Body of pancreas (tissue), 4 donors: ENCODE measurements around the gene ZDHHC20.

ENCODE experiments used
- POLR2A ChIP-seq, 3 donors: fragments of 450-650 bp; IDR thresholded peaks; one replicate each; pipeline ENCODE4 v1.6.1; 2016; ENCODE audit warnings: antibody characterized with exemption in 3 of 3, mild to moderate bottlenecking in 2 of 3
- TF ChIP-seq, protein P1 (sequence below), 7 experiments: fragments of 450-650 bp in 4 of 7; fragments of 200-600 bp in 3 of 7; sonication (generic) in 3 of 7; IDR thresholded peaks; one replicate each; pipeline ENCODE4 v1.5.1; 2016 to 2019; ENCODE audit warnings: antibody characterized with exemption in 7 of 7

DNA sequence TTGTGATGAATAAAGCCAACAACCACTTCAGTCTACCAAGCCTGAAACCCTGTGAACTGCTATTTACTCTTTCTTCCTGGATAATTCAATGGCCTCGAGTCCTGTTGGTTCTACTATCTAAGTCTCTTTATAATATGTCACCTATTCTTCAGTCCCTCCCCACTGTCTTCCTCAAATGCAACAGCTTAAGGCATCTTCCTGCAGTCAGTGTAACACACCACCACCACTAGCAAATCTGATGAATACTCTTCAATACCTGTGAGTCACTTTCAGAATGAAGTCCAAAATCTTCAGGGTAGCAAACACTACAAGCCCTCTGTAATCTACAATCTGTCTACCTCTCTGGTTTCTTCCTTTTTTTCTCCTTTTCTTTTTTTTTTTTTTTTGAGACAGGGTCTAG lies 32.9 kb downstream of the ZDHHC20 start:
- TF ChIP-seq, protein P1, sequence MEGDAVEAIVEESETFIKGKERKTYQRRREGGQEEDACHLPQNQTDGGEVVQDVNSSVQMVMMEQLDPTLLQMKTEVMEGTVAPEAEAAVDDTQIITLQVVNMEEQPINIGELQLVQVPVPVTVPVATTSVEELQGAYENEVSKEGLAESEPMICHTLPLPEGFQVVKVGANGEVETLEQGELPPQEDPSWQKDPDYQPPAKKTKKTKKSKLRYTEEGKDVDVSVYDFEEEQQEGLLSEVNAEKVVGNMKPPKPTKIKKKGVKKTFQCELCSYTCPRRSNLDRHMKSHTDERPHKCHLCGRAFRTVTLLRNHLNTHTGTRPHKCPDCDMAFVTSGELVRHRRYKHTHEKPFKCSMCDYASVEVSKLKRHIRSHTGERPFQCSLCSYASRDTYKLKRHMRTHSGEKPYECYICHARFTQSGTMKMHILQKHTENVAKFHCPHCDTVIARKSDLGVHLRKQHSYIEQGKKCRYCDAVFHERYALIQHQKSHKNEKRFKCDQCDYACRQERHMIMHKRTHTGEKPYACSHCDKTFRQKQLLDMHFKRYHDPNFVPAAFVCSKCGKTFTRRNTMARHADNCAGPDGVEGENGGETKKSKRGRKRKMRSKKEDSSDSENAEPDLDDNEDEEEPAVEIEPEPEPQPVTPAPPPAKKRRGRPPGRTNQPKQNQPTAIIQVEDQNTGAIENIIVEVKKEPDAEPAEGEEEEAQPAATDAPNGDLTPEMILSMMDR (IDR thresholded peaks at IDR 0.05) = no peak
- TF ChIP-seq POLR2A (IDR thresholded peaks at IDR 0.05) = no peak
